Karpas-422 (cell line): ENCODE measurements around the gene THUMPD3. TPM values are rescaled to one million over a fixed set of nuclear protein-coding genes. Genes with fewer than 3 reads are reported as not detected.
A peak's percentile ranks its signal among the peaks of the same experiment; 100 is the strongest.

Experiments
- DNase-seq: peaks from one replicate; pipeline ENCODE4 v3.0.0-alpha.2; 2015
- H2AFZ ChIP-seq: fragments of 200-600 bp; sonication (generic); 2 replicates; pipeline ENCODE4 v1.6.1; 2014; ENCODE audit warnings: antibody characterized with exemption, low read length, mixed read lengths
- H3K27ac ChIP-seq: fragments of 200-600 bp; sonication (generic); 2 replicates; pipeline ENCODE4 v1.5.1; 2014; ENCODE audit warnings: mild to moderate bottlenecking, low read length, moderate library complexity
- H3K27me3 ChIP-seq: fragments of 200-600 bp; sonication (generic); 2 replicates; pipeline ENCODE4 v1.6.1; 2014; ENCODE audit warnings: low read length, mixed read lengths
- H3K36me3 ChIP-seq: fragments of 200-600 bp; sonication (generic); 2 replicates; pipeline ENCODE4 v1.6.1; 2014; ENCODE audit warnings: low read length, mixed read lengths; ENCODE audit not compliant: insufficient read depth
- H3K4me1 ChIP-seq: fragments of 200-600 bp; sonication (generic); 2 replicates; pipeline ENCODE4 v1.6.1; 2014; ENCODE audit warnings: mild to moderate bottlenecking, low read length, mixed read lengths
- H3K4me2 ChIP-seq: fragments of 200-600 bp; sonication (generic); 2 replicates; pipeline ENCODE4 v1.6.1; 2014; ENCODE audit warnings: low read length, low read depth, mild to moderate bottlenecking; ENCODE audit not compliant: poor library complexity, severe bottlenecking
- H3K4me3 ChIP-seq: fragments of 200-600 bp; sonication (generic); 2 replicates; pipeline ENCODE4 v1.5.1; 2014; ENCODE audit warnings: mild to moderate bottlenecking, antibody characterized with exemption, low read length, mixed read lengths
- H3K79me2 ChIP-seq: fragments of 200-600 bp; sonication (generic); 2 replicates; pipeline ENCODE4 v1.6.1; 2014; ENCODE audit warnings: mild to moderate bottlenecking, low read length, mixed read lengths
- H3K9ac ChIP-seq: fragments of 200-600 bp; sonication (generic); 2 replicates; pipeline ENCODE4 v1.6.0; 2014; ENCODE audit warnings: low read length
- H3K9me2 ChIP-seq: fragments of 200-600 bp; sonication (generic), shearing (Covaris generic); replicated peaks from 2 replicates; pipeline ENCODE4 v1.6.0; 2014; ENCODE audit warnings: mild to moderate bottlenecking, low read length, moderate library complexity; ENCODE audit not compliant: insufficient read depth
- H3K9me3 ChIP-seq: fragments of 300-700, 200-600 bp; sonication (generic); 2 replicates; pipeline ENCODE4 v1.6.1; 2014; ENCODE audit warnings: low read length, mixed read lengths
- H4K20me1 ChIP-seq: fragments of 200-600 bp; sonication (generic); 2 replicates; pipeline ENCODE4 v1.6.1; 2014; ENCODE audit warnings: mild to moderate bottlenecking, antibody characterized with exemption, low read length, low read depth; ENCODE audit not compliant: insufficient read depth
- total RNA-seq: library from RNA; depleted of rRNA; stranded (reverse); fragments of >200 nt; shearing (Covaris generic); gene quantifications from 2 replicates; pipeline ENCODE4 v1.2.3, GENCODE V29; 2014; ENCODE audit warnings: low replicate concordance; rRNA removed

The THUMPD3 gene
- 28.2 and 50.4 TPM in 2 replicates for total RNA-seq

GRCh38 chr3:9362731-9363530, at the start of gene THUMPD3:
Gene THUMPD3, plus strand, starts transcription at chr3:9363054. Its CDS starts 2,015 bp downstream, at chr3:9365069.
- H2AFZ ChIP-seq: peak within 1 kb of the TSS; percentile 96; the same call in 1 of the 2 replicates
- no peaks in the 10 kb centered on the region for H4K20me1 ChIP-seq
- H3K9me2 ChIP-seq: no peaks in the 10 kb centered on the region
- H3K27ac ChIP-seq: peak within 1 kb of the TSS; percentile 85
- H3K79me2 ChIP-seq: peaks cover 41% of the 10 kb centered on the region
- peaks cover 22% of the 10 kb centered on the region for H3K4me1 ChIP-seq
- DNase-seq: peak; percentile 97
- H3K9ac ChIP-seq: peak within 1 kb of the TSS; percentile 93
- H3K4me2 ChIP-seq: peak within 1 kb of the TSS; percentile 76
- no peaks in the 10 kb centered on the region for H3K27me3 ChIP-seq
- H3K36me3 ChIP-seq: peaks cover 18% of the 10 kb centered on the region; the same call in 1 of the 2 replicates
- H3K9me3 ChIP-seq: no peaks in the 10 kb centered on the region
- H3K4me3 ChIP-seq: peak within 1 kb of the TSS; percentile 97

- no peak overlapping the region for H2AFZ ChIP-seq
- no peak for DNase-seq
- H3K4me2 ChIP-seq: no peak overlapping the region
- H3K9me3 ChIP-seq: no peaks in the 10 kb centered on the region
- H3K36me3 ChIP-seq: no peaks in the 10 kb centered on the region
- H3K9ac ChIP-seq: no peak overlapping the region
- H3K4me1 ChIP-seq: no peaks in the 10 kb centered on the region
- H3K79me2 ChIP-seq: no peaks in the 10 kb centered on the region
- H3K27me3 ChIP-seq: no peaks in the 10 kb centered on the region
- no peaks in the 10 kb centered on the region for H3K9me2 ChIP-seq
- H3K4me3 ChIP-seq: no peak overlapping the region
- H4K20me1 ChIP-seq: no peaks in the 10 kb centered on the region
- H3K27ac ChIP-seq: no peak overlapping the region
These were observed 48.1 kb upstream of the THUMPD3 start for GRCh38 chr3:9314796-9315195.

- Histone ChIP-seq H3K9me3 (no peaks in the 10 kb centered on the region), H3K4me1 (no peaks in the 10 kb centered on the region), H2AFZ (no peak overlapping the region), H3K9me2 (no peaks in the 10 kb centered on the region), H4K20me1 (no peaks in the 10 kb centered on the region), H3K27me3 (no peaks in the 10 kb centered on the region), H3K79me2 (no peaks in the 10 kb centered on the region), H3K4me3 (no peak overlapping the region), H3K4me2 (no peak overlapping the region), H3K27ac (no peak overlapping the region), H3K36me3 (no peaks in the 10 kb centered on the region), H3K9ac (no peak overlapping the region)
- no peak for DNase-seq
These were observed 45.9 kb upstream of the THUMPD3 start for GRCh38 chr3:9316881-9317361.

- Histone ChIP-seq H4K20me1 (no peaks in the 10 kb centered on the region), H3K9me2 (no peaks in the 10 kb centered on the region), H3K27ac (no peak overlapping the region), H3K79me2 (no peaks in the 10 kb centered on the region), H3K27me3 (no peaks in the 10 kb centered on the region), H3K4me1 (no peaks in the 10 kb centered on the region), H2AFZ (no peak overlapping the region), H3K4me3 (no peak overlapping the region), H3K9me3 (no peaks in the 10 kb centered on the region), H3K36me3 (no peaks in the 10 kb centered on the region), H3K4me2 (no peak overlapping the region), H3K9ac (no peak overlapping the region)
- DNase-seq: no peak
These were observed 40.1 kb upstream of the THUMPD3 start for GRCh38 chr3:9322780-9323179.

GRCh38 chr3:9324944-9325343, 37.9 kb upstream of the THUMPD3 start:
- no peaks in the 10 kb centered on the region for H3K4me1 ChIP-seq
- H3K27me3 ChIP-seq: no peaks in the 10 kb centered on the region
- H3K27ac ChIP-seq: no peak overlapping the region
- no peaks in the 10 kb centered on the region for H3K79me2 ChIP-seq
- no peaks in the 10 kb centered on the region for H3K9me2 ChIP-seq
- H3K36me3 ChIP-seq: no peaks in the 10 kb centered on the region
- H3K4me3 ChIP-seq: no peak overlapping the region
- H4K20me1 ChIP-seq: no peaks in the 10 kb centered on the region
- no peak overlapping the region for H2AFZ ChIP-seq
- no peaks in the 10 kb centered on the region for H3K9me3 ChIP-seq
- no peak for DNase-seq
- H3K4me2 ChIP-seq: no peak overlapping the region
- H3K9ac ChIP-seq: no peak overlapping the region

- no peak overlapping the region for H2AFZ ChIP-seq
- no peaks in the 10 kb centered on the region; the same call in 1 of the 2 replicates for H3K27me3 ChIP-seq
- no peak overlapping the region for H3K4me2 ChIP-seq
- H3K9me3 ChIP-seq: no peaks in the 10 kb centered on the region
- no peak for DNase-seq
- H3K4me1 ChIP-seq: no peaks in the 10 kb centered on the region
- no peaks in the 10 kb centered on the region for H4K20me1 ChIP-seq
- no peak overlapping the region for H3K4me3 ChIP-seq
- no peak overlapping the region for H3K27ac ChIP-seq
- no peaks in the 10 kb centered on the region for H3K9me2 ChIP-seq
- H3K36me3 ChIP-seq: no peaks in the 10 kb centered on the region
- no peak overlapping the region for H3K9ac ChIP-seq
- H3K79me2 ChIP-seq: no peaks in the 10 kb centered on the region
These were observed 35.3 kb upstream of the THUMPD3 start for GRCh38 chr3:9327578-9327977.

GRCh38 chr3:9330166-9330703, 32.6 kb upstream of the THUMPD3 start:
- no peaks in the 10 kb centered on the region for H3K4me1 ChIP-seq
- no peak overlapping the region for H3K4me3 ChIP-seq

GRCh38 chr3:9331171-9331570, 31.7 kb upstream of the THUMPD3 start:
- H3K9me3 ChIP-seq: no peaks in the 10 kb centered on the region
- H3K36me3 ChIP-seq: no peaks in the 10 kb centered on the region
- no peaks in the 10 kb centered on the region for H3K4me1 ChIP-seq
- H3K9me2 ChIP-seq: no peaks in the 10 kb centered on the region
- no peaks in the 10 kb centered on the region for H3K79me2 ChIP-seq
- H3K4me2 ChIP-seq: no peak overlapping the region
- H3K27ac ChIP-seq: no peak overlapping the region
- H3K27me3 ChIP-seq: no peaks in the 10 kb centered on the region; the same call in 1 of the 2 replicates
- no peaks in the 10 kb centered on the region for H4K20me1 ChIP-seq
- no peak overlapping the region for H3K9ac ChIP-seq
- no peak for DNase-seq
- H2AFZ ChIP-seq: no peak overlapping the region
- H3K4me3 ChIP-seq: no peak overlapping the region

More at GRCh38 chr3:9330166-9330703, 32.6 kb upstream of the THUMPD3 start:
- no peak for DNase-seq
- Histone ChIP-seq H2AFZ (no peak overlapping the region), H3K4me2 (no peak overlapping the region), H4K20me1 (no peaks in the 10 kb centered on the region), H3K27ac (no peak overlapping the region), H3K27me3 (no peaks in the 10 kb centered on the region; the same call in 1 of the 2 replicates), H3K9me3 (no peaks in the 10 kb centered on the region), H3K36me3 (no peaks in the 10 kb centered on the region), H3K79me2 (no peaks in the 10 kb centered on the region), H3K9me2 (no peaks in the 10 kb centered on the region), H3K9ac (no peak overlapping the region)
